Small intestine (tissue), 16 donors: ENCODE measurements around the gene ECSCR. TPM values are rescaled to one million over a fixed set of nuclear protein-coding genes. Genes with fewer than 3 reads are reported as not detected.
A peak's percentile ranks its signal among the peaks of the same experiment; 100 is the strongest.
"Not testable (repeated sequence)": the region's sequence is repeated elsewhere in the genome, so short reads cannot be mapped to it uniquely, and the experiment has no call there.

ENCODE experiments used
- DNase-seq, 2 donors: peaks; one replicate each; pipeline versions ENCODE4 v3.0.0 to v3.0.0-alpha.2; 2013
- FAIRE-seq: peaks from 2 replicates; lab custom pipeline; 2012; peaks lifted over from hg19 to GRCh38; lab: Jason Lieb, UNC
- H3K27ac ChIP-seq, 3 donors: one replicate each; pipeline ENCODE4 v1.5.1; 2013; ENCODE audit warnings: low read length in 2 of 3, mild to moderate bottlenecking in 2 of 3, control low read depth in 1 of 3, inconsistent platforms in 1 of 3, low read depth in 1 of 3, moderate library complexity in 1 of 3
- H3K27me3 ChIP-seq, 3 donors: one replicate each; pipeline ENCODE4 v1.6.1; 2013; ENCODE audit warnings: low read length in 3 of 3, inconsistent platforms in 1 of 3; ENCODE audit not compliant: control insufficient read depth in 3 of 3, insufficient read depth in 3 of 3
- H3K36me3 ChIP-seq, 3 donors: one replicate each; pipeline ENCODE4 v1.6.1; 2013; ENCODE audit warnings: low read length in 3 of 3, inconsistent platforms in 1 of 3, low read depth in 1 of 3, mild to moderate bottlenecking in 1 of 3, moderate library complexity in 1 of 3; ENCODE audit not compliant: control insufficient read depth in 3 of 3, insufficient read depth in 2 of 3
- H3K4me1 ChIP-seq, 3 donors: one replicate each; pipeline ENCODE4 v1.6.1; 2013; ENCODE audit warnings: low read length in 2 of 3, inconsistent platforms in 1 of 3, low read depth in 1 of 3, mild to moderate bottlenecking in 1 of 3, moderate library complexity in 1 of 3; ENCODE audit not compliant: control insufficient read depth in 3 of 3, insufficient read depth in 2 of 3
- H3K4me3 ChIP-seq, 3 donors: one replicate each; pipeline ENCODE4 v1.5.1; 2013; ENCODE audit warnings: low read length in 3 of 3, control low read depth in 1 of 3, inconsistent platforms in 1 of 3, low read depth in 1 of 3, mild to moderate bottlenecking in 1 of 3, moderate library complexity in 1 of 3
- H3K9me3 ChIP-seq, 2 donors: one replicate each; pipeline ENCODE4 v1.6.1; 2013; ENCODE audit warnings: low read depth in 1 of 2, low read length in 1 of 2; ENCODE audit not compliant: control insufficient read depth in 2 of 2, insufficient read depth in 1 of 2
- WGBS, 3 donors: extraction: QIAGEN DNeasy Blood & Tissue Kit; methylation state at CpG; one replicate each; pipeline ENCODE4 v1.1.7; 2013; 5-methylcytosine and 5-hydroxymethylcytosine counted together
- long read RNA-seq, 10 donors: transcript quantifications; one replicate each; lab custom pipeline, GENCODE V29; 2026
- polyA plus RNA-seq, 4 donors: library from polyadenylated mRNA; stranded (reverse) in 3 of 4; unstranded in 1 of 4; fragments of 200-250 nt in 3 of 4; fragments of 120-200 nt in 1 of 4; gene quantifications; one replicate each; pipeline versions ENCODE4 v1.2.1 to v1.2.3, GENCODE V29; 2013
- donor health status: healthy with polysubstance abuse.
- donor health status: control.
- donor health status: control.
- donor health status: Bipolar disorder and iron deficiency.
- donor health status: healthy.

ECSCR gene, protein sequence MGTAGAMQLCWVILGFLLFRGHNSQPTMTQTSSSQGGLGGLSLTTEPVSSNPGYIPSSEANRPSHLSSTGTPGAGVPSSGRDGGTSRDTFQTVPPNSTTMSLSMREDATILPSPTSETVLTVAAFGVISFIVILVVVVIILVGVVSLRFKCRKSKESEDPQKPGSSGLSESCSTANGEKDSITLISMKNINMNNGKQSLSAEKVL
- polyA plus RNA-seq: 10 to 100 TPM in 2 of 4 donors, 1 to 10 TPM in 2; 1.6 to 47.6 (median 7.7) TPM
- long read RNA-seq, donor 1, transcript ECSCR-201 (10 exons, 1,035 nt): major isoform, 7 of 7 reads
- long read RNA-seq, donor 1, partial matches to known transcripts: 0 of 7 reads
- long read RNA-seq, donor 1, other reads (novel, unspliced or antisense): 0 of 7 reads
- long read RNA-seq, donor 2, partial matches to known transcripts: 0 of 1 reads
- long read RNA-seq, donor 2, other reads (novel, unspliced or antisense): 0 of 1 reads
- long read RNA-seq, donor 3, transcript ECSCR-201 (10 exons, 1,035 nt): major isoform, 6 of 6 reads
- long read RNA-seq, donor 3, partial matches to known transcripts: 0 of 6 reads
- long read RNA-seq, donor 3, other reads (novel, unspliced or antisense): 0 of 6 reads
- long read RNA-seq, donor 4, partial matches to known transcripts: 0 of 1 reads
- long read RNA-seq, donor 4, other reads (novel, unspliced or antisense): 0 of 1 reads
- long read RNA-seq, donor 5: 0 reads
- long read RNA-seq, donor 6, partial matches to known transcripts: 0 of 2 reads
- long read RNA-seq, donor 6, other reads (novel, unspliced or antisense): 0 of 2 reads
- long read RNA-seq, donor 7, transcript ECSCR-201 (10 exons, 1,035 nt): major isoform, 22 of 27 reads
- long read RNA-seq, donor 7, partial matches to known transcripts: 5 of 27 reads
- long read RNA-seq, donor 7, other reads (novel, unspliced or antisense): 0 of 27 reads
- long read RNA-seq, donor 8, partial matches to known transcripts: 0 of 2 reads
- long read RNA-seq, donor 8, other reads (novel, unspliced or antisense): 0 of 2 reads
- long read RNA-seq, donor 9: 0 reads
- long read RNA-seq, donor 10, transcript ECSCR-201 (10 exons, 1,035 nt): major isoform, 7 of 7 reads
- long read RNA-seq, donor 10, partial matches to known transcripts: 0 of 7 reads
- long read RNA-seq, donor 10, other reads (novel, unspliced or antisense): 0 of 7 reads

DNA sequence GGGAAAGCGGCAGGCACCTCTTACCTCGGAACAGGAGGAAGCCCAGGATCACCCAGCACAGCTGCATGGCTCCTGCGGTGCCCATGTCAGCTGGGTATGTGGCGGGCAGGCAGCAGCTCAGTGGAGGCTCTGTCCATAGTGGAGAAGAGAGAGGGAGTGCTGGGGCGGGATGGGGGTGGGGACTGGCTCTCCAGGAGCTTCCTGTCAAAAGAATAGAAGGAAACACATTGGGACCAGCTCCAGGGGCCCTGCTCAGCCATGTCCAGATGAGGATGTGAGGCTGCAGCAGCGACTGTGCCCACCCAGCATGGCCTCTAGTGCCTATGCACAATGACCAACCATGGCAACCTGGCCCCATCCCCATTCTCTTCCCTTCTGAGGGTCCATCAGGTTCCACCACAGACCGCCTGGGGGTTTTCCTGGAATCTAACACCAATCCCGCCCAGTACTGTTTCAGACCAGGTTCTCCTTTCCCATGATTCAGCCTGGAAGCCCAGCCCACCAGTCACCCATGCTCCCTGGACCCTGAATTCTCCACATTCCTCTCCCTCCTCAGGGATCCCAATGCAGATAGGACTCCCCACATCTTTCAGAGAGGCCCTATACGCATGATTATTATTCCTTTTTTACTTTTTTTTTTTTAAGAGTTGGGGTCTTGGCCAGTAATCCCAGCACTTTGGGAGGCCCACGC is at the start of gene ECSCR:
TSS of gene ECSCR (minus strand) at position 158 of the 691 bp plus-strand sequence. CDS start at position 85, 73 bp downstream.
- whole genome bisulfite sequencing, 3 donors: 79 to 89% (median 88%) methylated on average over 9 to 10 of the region's 10 CpGs
- FAIRE-seq (no peak), DNase-seq (no peak)
- Histone ChIP-seq H3K4me3 (peak within 1 kb of the TSS in 1 of 3 donors; percentile 28), H3K9me3 (no peaks in the 10 kb centered on the region), H3K36me3 (no peaks in the 10 kb centered on the region), H3K27me3 (no peaks in the 10 kb centered on the region), H3K27ac (peak within 1 kb of the TSS in 2 of 3 donors; percentile 32 to 62), H3K4me1 (peaks cover 0 to 6% (median 4%) of the 10 kb centered on the region in 3 donors)

DNA sequence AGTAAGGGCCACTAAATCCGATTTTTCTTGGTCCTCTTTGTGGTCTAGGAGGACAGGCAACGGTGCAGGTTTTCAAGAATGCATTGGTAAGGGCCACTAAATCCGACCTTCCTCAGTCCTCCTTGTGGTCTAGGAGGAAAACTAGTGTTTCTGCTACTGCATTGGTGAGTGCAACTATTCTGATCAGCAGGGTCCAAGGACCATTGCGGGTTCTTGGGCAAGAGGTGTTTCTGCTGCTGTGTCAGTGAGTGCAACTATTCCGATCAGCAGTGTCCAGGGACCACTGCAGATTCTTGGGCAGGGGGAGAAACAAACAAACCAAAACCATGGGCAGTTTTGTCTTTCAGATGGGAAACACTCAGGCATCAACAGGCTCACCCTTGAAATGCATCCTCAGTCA is 42.2 kb upstream of the ECSCR start:
- DNase-seq, FAIRE-seq, H3K36me3 ChIP-seq, H3K4me3 ChIP-seq, H3K27ac ChIP-seq, H3K4me1 ChIP-seq, H3K27me3 ChIP-seq, H3K9me3 ChIP-seq: not testable (repeated sequence)
- 75 to 85% (median 83%) methylated on average over 5 of the region's 5 CpGs for WGBS, 3 donors

DNA sequence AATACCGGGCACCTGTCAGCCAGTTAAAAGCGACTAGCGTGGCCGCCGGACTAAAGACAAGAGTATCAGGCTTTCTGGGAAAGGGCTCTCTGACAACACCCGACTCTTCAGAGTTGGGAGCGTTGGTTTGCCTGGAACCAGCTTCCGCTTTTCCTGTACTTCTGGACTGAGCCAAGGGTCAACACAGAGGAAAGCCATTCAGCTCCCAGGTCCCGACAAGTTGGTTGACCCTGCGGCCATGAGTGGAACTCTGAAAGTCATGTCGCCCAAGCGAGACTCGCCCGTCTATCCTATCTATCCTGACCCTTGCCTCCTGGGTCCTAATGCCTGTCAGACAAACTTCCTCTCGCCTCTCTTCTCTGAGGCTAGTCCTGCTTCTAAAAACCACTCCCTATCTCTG is 41.3 kb upstream of the ECSCR start:
- H3K4me3 ChIP-seq, FAIRE-seq, H3K27ac ChIP-seq, H3K36me3 ChIP-seq, H3K4me1 ChIP-seq, H3K27me3 ChIP-seq, H3K9me3 ChIP-seq: not testable (repeated sequence)
- peak in 1 of 2 donors; percentile 42 for DNase-seq
- WGBS, 3 donors: 68 to 77% (median 77%) methylated on average over 15 of the region's 15 CpGs

DNA sequence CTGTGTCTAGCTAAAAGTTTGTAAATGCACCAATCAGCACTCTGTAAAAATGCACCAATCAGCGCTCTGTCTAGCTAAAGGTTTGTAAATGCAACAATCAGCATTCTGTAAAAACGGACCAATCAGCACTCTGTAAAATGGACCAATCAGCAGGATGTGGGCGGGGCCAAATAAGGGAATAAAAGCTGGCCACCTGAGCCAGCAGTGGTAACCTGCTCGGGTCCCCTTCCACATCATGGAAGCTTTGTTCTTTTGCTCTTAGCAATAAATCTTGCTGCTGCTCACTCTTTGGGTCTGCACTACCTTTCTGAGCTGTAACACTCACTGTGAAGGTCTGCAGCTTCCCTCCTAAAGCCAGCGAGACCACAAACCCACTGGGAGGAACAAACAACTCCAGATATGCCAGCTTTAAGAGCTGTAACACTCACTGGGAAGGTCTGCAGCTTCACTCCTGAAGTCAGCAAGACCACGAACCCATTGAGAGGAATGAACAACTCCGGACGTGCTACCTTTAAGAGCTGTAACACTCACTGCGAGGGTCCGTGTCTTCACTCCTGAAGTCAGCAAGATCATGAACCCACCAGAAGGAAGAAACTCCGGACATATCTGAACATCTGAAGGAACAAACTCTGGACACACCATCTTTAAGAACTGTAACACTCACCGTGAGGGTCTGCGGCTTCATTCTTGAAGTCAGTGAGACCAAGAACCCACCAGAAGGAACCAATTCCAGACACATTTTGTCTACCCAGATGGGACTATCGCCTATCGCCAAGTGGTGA is 40.7 kb upstream of the ECSCR start:
- not testable (repeated sequence) for H3K27me3 ChIP-seq, DNase-seq, H3K4me1 ChIP-seq, H3K36me3 ChIP-seq, FAIRE-seq, H3K4me3 ChIP-seq, H3K27ac ChIP-seq, H3K9me3 ChIP-seq
- 89 to 90% (median 89%) methylated on average over 15 of the region's 15 CpGs for WGBS, 3 donors

DNA sequence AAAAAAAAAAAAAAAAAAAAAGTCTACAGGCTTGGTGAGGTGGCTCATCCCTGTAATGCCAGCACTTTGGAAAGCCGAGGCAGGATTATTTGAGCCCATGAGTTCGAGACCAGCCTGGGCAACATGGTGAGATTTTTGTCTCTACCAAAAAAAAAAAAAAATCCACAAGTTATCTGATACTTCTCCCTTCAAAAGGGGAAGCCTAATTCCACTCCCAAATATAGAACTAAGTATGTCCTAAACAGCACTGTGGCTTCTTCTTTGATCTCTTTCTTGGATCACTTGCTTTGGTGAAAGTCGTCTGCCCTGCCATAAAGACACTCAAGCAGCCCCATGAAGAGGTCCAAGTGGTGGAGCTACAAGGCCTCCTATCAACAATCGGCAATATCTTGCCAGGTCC is 38.8 kb upstream of the ECSCR start:
- H3K27me3 ChIP-seq: no peaks in the 10 kb centered on the region
- H3K9me3 ChIP-seq: peaks cover 0 to 3% of the 10 kb centered on the region in 2 donors
- H3K4me3 ChIP-seq: no peak overlapping the region
- no peaks in the 10 kb centered on the region for H3K4me1 ChIP-seq
- WGBS, 3 donors: 85 to 93% (median 89%) methylated on average over 4 of the region's 4 CpGs
- H3K27ac ChIP-seq: no peak overlapping the region
- DNase-seq: no peak
- no peak for FAIRE-seq
- no peaks in the 10 kb centered on the region for H3K36me3 ChIP-seq

DNA sequence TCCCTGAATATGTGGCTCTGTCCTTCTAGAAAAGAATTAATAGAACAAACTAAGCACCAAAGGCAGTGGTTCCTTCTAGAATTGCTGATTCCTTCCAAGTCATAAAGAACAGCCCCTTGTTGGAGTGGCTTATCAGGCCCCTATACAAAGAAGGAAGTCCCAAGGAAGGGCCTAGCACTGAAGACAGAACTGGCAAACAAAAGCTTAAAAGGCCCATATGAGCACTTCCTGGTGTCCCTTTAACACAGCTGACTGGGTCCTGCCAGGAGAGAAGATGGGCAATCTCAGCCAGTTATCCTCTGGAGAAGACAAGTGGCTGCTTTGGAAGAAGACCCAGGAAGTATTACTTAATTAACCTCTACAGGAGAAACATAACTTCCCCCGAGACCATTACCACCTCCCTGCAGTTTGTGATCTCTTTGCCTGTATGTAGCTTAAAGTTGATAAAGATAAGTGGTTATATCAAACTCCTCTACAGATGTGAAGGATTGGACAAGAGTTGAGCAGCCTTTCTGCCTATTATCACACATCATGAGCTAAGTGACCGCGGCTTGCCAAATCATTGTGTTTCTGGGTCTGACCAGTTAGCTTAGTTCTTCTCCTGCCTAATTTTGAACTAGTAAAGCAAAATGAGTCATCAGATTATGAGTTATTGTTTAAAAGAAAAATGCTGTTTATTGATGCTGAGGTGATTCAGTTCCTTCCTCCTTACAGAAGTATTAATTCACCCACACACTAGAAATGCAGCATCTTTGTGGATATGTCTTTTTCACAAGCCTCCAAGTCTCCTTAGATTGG is 33.3 kb upstream of the ECSCR start:
- no peaks in the 10 kb centered on the region for H3K27me3 ChIP-seq
- WGBS, 3 donors: 86 to 92% (median 89%) methylated on average over 3 of the region's 3 CpGs
- peaks cover 0 to 8% (median 0%) of the 10 kb centered on the region in 3 donors for H3K4me1 ChIP-seq
- FAIRE-seq (no peak), DNase-seq (no peak)
- no peaks in the 10 kb centered on the region for H3K9me3 ChIP-seq
- H3K4me3 ChIP-seq: no peak overlapping the region
- no peak overlapping the region for H3K27ac ChIP-seq
- no peaks in the 10 kb centered on the region for H3K36me3 ChIP-seq

DNA sequence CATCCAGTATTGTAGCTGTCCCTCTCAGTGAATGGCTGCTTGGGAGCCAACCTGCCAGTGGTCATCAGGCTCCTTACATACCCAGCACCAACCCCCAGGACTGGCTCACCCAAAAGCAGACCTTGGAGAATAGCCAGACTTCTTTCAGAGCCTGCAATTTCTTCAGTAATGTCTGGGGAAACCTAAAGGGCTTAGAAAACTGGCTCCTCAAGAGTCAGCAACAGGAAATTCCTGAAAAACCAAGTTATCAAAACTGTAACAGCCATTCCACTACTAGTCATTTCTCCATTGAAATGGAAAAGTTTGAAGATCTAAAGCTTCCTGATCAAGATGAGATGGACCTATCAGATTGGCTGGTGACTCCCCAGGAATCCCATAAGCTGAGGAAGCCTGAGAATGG is 32.3 kb upstream of the ECSCR start:
- H3K27ac ChIP-seq: no peak overlapping the region
- FAIRE-seq (no peak), DNase-seq (no peak)
- H3K36me3 ChIP-seq: no peaks in the 10 kb centered on the region
- no peak overlapping the region for H3K4me3 ChIP-seq
- no peaks in the 10 kb centered on the region for H3K9me3 ChIP-seq
- H3K4me1 ChIP-seq: peaks cover 0 to 8% (median 0%) of the 10 kb centered on the region in 3 donors
- H3K27me3 ChIP-seq: no peaks in the 10 kb centered on the region
